IPS DF 6.9 (cell line): ENCODE data around the gene NONO.
"Not testable (repeated sequence)": the region's sequence is repeated elsewhere in the genome, so short reads cannot be mapped to it uniquely, and the experiment has no call there.

Experiments
- DNase-seq: peaks from one replicate; pipeline ENCODE4 v3.0.0-alpha.2; 2013; ENCODE audit warnings: low read depth, low spot score
- H3K27ac ChIP-seq: one replicate; pipeline ENCODE4 v1.5.1; 2013; ENCODE audit warnings: low read length, control low read depth
- H3K27me3 ChIP-seq: 2 replicates; pipeline ENCODE4 v1.6.1; 2013; ENCODE audit warnings: mild to moderate bottlenecking, low read length; ENCODE audit not compliant: control insufficient read depth, insufficient read depth
- H3K36me3 ChIP-seq: 2 replicates; pipeline ENCODE4 v1.6.1; 2013; ENCODE audit warnings: low read length; ENCODE audit not compliant: control insufficient read depth, insufficient read depth
- H3K4me1 ChIP-seq: 2 replicates; pipeline ENCODE4 v1.6.1; 2013; ENCODE audit warnings: low read length; ENCODE audit not compliant: control insufficient read depth, insufficient read depth
- H3K4me3 ChIP-seq: 2 replicates; pipeline ENCODE4 v1.5.1; 2013; ENCODE audit warnings: mild to moderate bottlenecking, low read length
- H3K9me3 ChIP-seq: 2 replicates; pipeline ENCODE4 v1.6.1; 2013; ENCODE audit warnings: low read length, inconsistent platforms; ENCODE audit not compliant: control insufficient read depth, insufficient read depth
- WGBS: extraction: QIAGEN DNeasy Blood & Tissue Kit; methylation state at CpG from one replicate; pipeline ENCODE4 v1.1.7; 2013; ENCODE audit warnings: mixed read lengths, missing lambda C conversion rate; ENCODE audit not compliant: insufficient read length, insufficient coverage; 5-methylcytosine and 5-hydroxymethylcytosine counted together

Gene NONO

GRCh38 chrX:71291381-71291780 is 7.9 kb downstream of the NONO start:
- H3K4me3 ChIP-seq: no peak overlapping the region
- no peaks in the 10 kb centered on the region for H3K27me3 ChIP-seq
- no peak for DNase-seq
- no CpG with 5 or more reads among the region's 6 CpGs for WGBS
- no peaks in the 10 kb centered on the region for H3K4me1 ChIP-seq
- H3K27ac ChIP-seq: no peak overlapping the region
- peaks cover 10% of the 10 kb centered on the region for H3K36me3 ChIP-seq
- no peaks in the 10 kb centered on the region for H3K9me3 ChIP-seq

DNA sequence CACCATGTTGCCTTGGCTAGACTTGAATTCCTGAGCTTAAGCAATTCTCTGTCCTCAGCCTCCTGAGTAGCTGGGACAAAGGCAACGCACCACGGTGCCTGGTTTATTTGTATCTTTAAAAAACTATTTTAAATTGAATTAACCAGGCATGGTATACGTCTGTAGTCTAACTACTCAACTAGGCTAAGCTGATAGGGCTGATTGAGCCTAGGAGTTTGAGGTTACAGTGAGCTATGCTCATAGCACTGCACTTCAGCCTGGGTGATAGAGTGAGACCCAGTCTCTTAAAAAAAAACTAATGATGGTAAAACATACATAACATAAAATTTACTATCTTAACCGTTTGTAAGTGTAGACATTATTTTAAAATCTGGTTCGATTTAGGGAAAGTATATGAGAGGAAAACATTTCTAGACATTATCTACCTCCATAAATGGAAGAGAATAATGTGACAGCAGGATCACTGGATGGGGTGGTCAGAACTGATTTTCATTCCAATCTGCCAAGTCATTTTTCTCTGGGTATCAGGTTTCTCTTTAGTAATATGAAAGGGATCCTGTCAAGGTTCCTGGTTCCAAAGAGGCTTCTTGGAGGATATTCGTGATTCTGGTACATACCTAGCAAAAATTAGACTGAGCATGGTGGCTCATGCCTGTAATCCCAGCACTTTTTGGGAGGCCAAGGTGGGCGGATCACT is 9.4 kb downstream of the NONO start:
- DNase-seq: no peak
- H3K27me3 ChIP-seq: no peaks in the 10 kb centered on the region
- H3K4me3 ChIP-seq: no peak overlapping the region
- peaks cover 16% of the 10 kb centered on the region for H3K36me3 ChIP-seq
- no peaks in the 10 kb centered on the region for H3K9me3 ChIP-seq
- H3K27ac ChIP-seq: no peak overlapping the region
- WGBS: no CpG with 5 or more reads among the region's 7 CpGs
- no peaks in the 10 kb centered on the region for H3K4me1 ChIP-seq

DNA sequence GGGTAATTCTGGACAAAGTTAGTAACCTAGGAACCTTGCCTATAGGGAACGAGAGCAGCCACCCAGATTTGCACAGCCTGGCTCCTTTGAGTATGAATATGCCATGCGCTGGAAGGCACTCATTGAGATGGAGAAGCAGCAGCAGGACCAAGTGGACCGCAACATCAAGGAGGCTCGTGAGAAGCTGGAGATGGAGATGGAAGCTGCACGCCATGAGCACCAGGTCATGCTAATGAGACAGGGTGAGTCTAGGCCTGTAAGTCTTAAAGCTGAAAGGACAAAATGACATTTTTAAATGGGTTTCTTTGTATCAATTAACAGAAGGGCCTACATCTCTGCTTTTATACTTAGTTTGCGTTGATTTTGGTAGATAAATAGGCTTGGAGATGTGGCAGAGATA is 13.4 kb downstream of the NONO start:
- H3K4me1 ChIP-seq: no peaks in the 10 kb centered on the region
- no peaks in the 10 kb centered on the region for H3K9me3 ChIP-seq
- no peak for DNase-seq
- no peak overlapping the region for H3K27ac ChIP-seq
- whole genome bisulfite sequencing: no CpG with 5 or more reads among the region's 6 CpGs
- H3K4me3 ChIP-seq: no peak overlapping the region
- H3K27me3 ChIP-seq: no peaks in the 10 kb centered on the region
- peaks cover 28% of the 10 kb centered on the region for H3K36me3 ChIP-seq

GRCh38 chrX:71298119-71298518 is 14.7 kb downstream of the NONO start:
- WGBS: no CpG with 5 or more reads among the region's 3 CpGs
- peaks cover 22% of the 10 kb centered on the region for H3K36me3 ChIP-seq

GRCh38 chrX:71300064-71300463 is 16.6 kb downstream of the NONO start:
- H3K9me3 ChIP-seq, H3K27ac ChIP-seq, DNase-seq, H3K27me3 ChIP-seq, H3K4me3 ChIP-seq, H3K4me1 ChIP-seq: not testable (repeated sequence)
- WGBS: no CpG with 5 or more reads among the region's 7 CpGs
- H3K36me3 ChIP-seq: peaks cover 18% of the 10 kb centered on the region; the same call in 1 of the 2 replicates

More at GRCh38 chrX:71298119-71298518, 14.7 kb downstream of the NONO start:
- DNase-seq: no peak
- Histone ChIP-seq H3K4me1 (no peaks in the 10 kb centered on the region), H3K27me3 (no peaks in the 10 kb centered on the region), H3K27ac (no peak overlapping the region), H3K9me3 (no peaks in the 10 kb centered on the region), H3K4me3 (no peak overlapping the region)

- not testable (repeated sequence) for H3K4me1 ChIP-seq, H3K27me3 ChIP-seq, H3K9me3 ChIP-seq, H3K27ac ChIP-seq, H3K4me3 ChIP-seq, DNase-seq
- peaks cover 18% of the 10 kb centered on the region; the same call in 1 of the 2 replicates for H3K36me3 ChIP-seq
- WGBS: no CpG with 5 or more reads among the region's 7 CpGs
These were observed 17.1 kb downstream of the NONO start for GRCh38 chrX:71300495-71300894.

DNA sequence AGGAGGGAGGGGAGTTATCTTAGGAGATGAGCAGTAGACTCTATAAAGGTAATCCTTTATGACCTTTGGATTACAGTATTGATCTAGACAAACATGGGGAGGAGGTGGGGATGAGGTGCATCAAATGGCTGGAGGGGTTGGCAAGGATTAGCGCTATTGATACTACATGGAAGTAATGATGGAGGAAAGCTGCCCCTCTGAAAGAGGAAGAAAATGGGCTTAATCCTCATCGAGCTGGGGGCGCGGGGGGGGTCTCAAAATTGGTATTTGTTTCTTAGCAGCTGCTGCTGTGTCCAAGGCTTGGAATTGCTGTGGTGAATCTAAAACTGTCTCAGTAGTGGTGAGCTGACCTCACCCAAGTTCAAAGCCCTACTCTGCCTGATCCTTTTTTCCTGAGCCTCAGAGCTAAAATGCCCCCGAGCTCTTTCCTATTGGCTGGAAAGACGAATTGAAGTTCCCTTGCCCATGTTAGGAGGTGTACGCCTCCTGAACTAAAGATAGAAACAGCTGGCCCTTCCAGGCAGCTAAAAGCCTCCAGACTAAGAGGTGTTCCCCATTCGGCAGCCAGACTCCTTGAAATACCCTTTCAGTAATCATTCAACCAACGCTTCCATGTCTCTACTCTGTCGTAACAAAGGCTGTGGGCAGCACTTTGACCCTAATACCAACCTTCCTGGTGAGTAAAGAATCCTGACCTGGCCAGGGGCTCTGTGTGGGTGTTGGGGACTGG is 17.9 kb downstream of the NONO start, which contains the start of gene ITGB1BP2:
Gene ITGB1BP2, plus strand, starts transcription at position 556 of the 730 bp plus-strand sequence. Its CDS starts 57 bp downstream, at position 613.
- Histone ChIP-seq H3K9me3 (no peaks in the 10 kb centered on the region), H3K36me3 (peaks cover 18% of the 10 kb centered on the region; the same call in 1 of the 2 replicates), H3K27me3 (no peaks in the 10 kb centered on the region), H3K4me1 (no peaks in the 10 kb centered on the region), H3K4me3 (no peak within 1 kb of the TSS), H3K27ac (no peak within 1 kb of the TSS)
- no CpG with 5 or more reads among the region's 10 CpGs for WGBS
- DNase-seq: no peak

- DNase-seq: no peak
- Histone ChIP-seq H3K27me3 (no peaks in the 10 kb centered on the region), H3K4me1 (no peaks in the 10 kb centered on the region), H3K36me3 (peaks cover 12% of the 10 kb centered on the region; the same call in 1 of the 2 replicates), H3K4me3 (no peak overlapping the region), H3K9me3 (no peaks in the 10 kb centered on the region), H3K27ac (no peak overlapping the region)
- no CpG with 5 or more reads among the region's 5 CpGs for WGBS
These were observed 19.2 kb downstream of the NONO start for GRCh38 chrX:71302461-71303213.

DNA sequence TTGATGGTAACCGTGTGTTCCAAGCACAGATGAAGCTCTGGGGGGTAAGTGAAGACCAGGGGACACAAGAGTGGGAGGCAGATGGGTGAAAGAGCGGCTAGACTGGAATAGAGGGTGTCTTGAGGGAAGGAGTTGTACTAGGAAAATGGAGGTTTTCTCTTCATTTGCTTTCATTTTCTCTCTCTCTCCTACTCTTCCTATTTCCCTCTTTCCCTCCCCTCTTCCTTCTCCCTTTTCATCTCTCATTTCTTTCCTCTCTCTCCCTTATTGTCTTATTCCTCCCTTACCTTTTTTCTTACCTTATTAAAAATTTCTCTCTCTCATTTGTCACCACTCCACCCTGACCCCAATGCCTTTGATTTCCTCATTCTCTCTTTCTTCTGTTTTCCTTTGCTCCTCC is 21.1 kb downstream of the NONO start:
- WGBS: no CpG with 5 or more reads among the region's 2 CpGs
- H3K4me3 ChIP-seq: no peak overlapping the region
- peaks cover 3% of the 10 kb centered on the region; the same call in 1 of the 2 replicates for H3K36me3 ChIP-seq
- H3K27ac ChIP-seq: no peak overlapping the region
- H3K4me1 ChIP-seq: no peaks in the 10 kb centered on the region
- H3K27me3 ChIP-seq: no peaks in the 10 kb centered on the region
- H3K9me3 ChIP-seq: no peaks in the 10 kb centered on the region
- DNase-seq: no peak

GRCh38 chrX:71315917-71316316 is 32.5 kb downstream of the NONO start:
- no peak for DNase-seq
- Histone ChIP-seq H3K4me1 (no peaks in the 10 kb centered on the region), H3K36me3 (no peaks in the 10 kb centered on the region), H3K27ac (no peak overlapping the region), H3K27me3 (no peaks in the 10 kb centered on the region), H3K9me3 (no peaks in the 10 kb centered on the region), H3K4me3 (no peak overlapping the region)
- WGBS: no CpG with 5 or more reads among the region's 7 CpGs
